HG03045 (cell line): ENCODE data around the gene UTP11.
A peak's percentile ranks its signal among the peaks of the same experiment; 100 is the strongest.

Source experiments
- ATAC-seq: cut with Tn5 transposase; IDR thresholded peaks from one replicate; pipeline ENCODE4 v1.9.1; 2021; ENCODE audit warnings: mild to moderate bottlenecking, moderate library complexity; ENCODE audit not compliant: unreplicated experiment

The UTP11 gene

DNA sequence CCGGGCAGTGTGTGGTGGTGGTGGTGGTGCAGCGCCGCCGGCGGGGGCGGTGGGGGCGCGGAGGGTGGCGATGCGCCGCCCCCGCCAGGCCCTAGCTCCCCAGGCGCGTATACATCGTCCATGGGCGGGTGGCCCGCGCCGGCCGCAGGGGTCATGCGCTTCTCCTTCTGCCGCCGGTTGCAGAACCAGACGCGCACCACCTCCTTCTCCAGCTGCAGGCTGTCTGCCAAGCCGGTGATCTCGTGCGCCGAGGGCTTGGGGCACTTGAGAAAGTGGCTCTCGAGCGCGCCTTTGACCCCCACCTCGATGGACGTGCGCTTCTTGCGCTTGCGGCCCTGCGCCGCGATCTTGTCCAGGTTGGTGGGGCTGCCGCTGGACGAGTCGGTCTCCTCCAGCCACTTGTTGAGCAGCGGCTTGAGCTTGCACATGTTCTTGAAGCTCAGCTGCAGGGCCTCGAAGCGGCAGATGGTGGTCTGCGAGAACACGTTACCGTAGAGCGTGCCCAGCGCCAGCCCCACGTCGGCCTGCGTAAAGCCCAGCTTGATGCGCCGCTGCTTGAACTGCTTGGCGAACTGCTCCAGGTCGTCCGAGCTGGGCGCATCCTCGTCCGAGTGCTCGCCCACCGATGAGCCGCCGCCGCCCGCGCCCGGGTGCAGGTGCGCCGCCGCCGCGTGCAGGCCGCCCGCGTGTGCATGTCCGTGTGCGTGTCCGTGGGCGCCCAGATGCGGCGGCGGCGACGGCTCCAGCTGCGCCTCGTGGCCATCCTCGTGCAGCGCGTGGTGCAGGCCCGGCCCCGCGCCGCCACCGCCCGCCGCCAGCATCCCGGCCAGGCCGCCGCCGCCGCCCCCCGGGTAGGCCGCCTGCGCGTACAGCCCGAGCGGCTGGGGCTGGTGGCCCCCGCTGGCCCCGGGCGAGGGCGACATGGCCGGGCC is 33.1 kb downstream of the UTP11 start:
- no peak for ATAC-seq

- peak; percentile 6 for ATAC-seq
Observed at GRCh38 chr1:38046333-38046883, 33.9 kb downstream of the UTP11 start, which contains the start of gene POU3F1. TSS of gene POU3F1 (minus strand) at chr1:38046793. CDS start at chr1:38046743, 50 bp downstream.

GRCh38 chr1:38046884-38047602 is 34.5 kb downstream of the UTP11 start:
- peak; percentile 64 for ATAC-seq

GRCh38 chr1:38047603-38048141 is 35.1 kb downstream of the UTP11 start:
- no peak for ATAC-seq

GRCh38 chr1:38050397-38051078 is 38.0 kb downstream of the UTP11 start:
- ATAC-seq = no peak

DNA sequence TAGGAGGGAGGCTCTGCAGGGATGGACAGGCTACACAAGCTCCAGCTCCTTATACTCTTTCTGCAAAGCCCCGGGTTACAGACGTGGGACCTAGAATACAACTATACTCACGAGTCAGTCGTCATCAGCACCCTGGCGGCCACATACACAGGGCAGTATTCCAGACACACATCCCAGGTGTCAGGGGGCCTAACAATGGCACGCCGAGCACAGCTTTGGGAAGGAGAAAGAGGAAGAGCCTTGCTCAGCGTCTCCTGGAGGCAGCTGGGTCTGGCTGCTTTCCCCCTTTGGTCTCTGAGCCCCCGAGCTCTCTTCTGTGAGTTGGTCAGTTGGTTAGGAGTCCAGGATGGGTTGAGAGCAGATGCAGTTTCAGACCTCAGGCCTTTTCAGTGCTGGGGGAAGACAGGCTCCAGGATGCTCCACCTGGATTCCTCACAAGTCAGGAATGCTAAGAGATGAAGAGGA is 38.6 kb downstream of the UTP11 start:
- no peak for ATAC-seq

- ATAC-seq = no peak
Observed at GRCh38 chr1:38052750-38053415, 40.3 kb downstream of the UTP11 start.

DNA sequence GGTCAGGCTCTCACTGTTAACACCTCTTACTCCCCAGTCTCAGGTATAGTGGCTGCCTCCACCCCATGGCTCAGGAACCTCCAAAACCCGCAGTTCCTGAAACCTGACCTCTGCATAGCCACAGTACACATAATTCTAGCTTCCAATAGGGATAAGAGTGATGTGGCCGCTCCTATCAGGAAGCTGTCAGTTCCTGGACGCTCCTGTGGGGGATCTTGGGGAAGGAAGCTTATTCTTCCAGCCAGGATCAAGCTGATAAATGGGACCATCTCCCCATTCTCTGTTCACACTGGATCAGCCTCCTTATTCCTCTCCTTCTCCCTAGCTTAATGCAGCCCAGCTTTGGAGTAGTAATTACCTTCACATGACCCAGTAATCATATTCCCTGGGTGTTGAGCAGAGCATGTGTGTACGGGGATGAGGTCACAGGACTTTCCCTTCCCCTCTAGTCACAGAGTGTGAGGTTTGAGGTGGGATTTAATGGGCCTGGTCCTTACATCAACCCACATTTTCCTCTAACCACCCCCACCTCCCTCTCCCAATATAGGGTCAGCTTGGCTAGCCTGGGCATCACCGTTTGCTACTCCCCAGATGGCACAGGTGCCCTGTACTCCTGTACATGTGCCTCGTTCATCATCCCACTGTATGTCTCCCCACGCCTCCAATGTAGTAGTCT is 41.0 kb downstream of the UTP11 start:
- no peak for ATAC-seq

DNA sequence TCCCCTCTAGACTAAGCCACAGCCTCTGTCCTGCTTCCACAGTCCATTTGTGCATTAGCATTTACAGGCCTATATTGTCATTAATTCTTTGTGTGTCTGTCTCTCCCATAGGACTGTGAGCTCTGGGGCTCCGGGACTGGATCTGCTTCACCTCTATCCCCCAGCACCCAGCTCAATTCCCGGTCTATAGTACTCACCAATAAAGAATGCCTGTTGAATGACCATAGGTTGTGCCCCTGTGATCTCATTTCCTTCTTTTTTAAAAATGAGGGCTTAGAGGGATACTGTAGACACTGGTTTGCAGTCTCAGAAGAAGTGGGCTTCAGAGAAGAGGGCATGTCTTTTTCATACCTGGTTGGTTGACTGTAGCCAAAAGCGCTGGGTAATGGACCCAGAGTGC is 42.9 kb downstream of the UTP11 start:
- no peak for ATAC-seq

- ATAC-seq = no peak
Observed at GRCh38 chr1:38055965-38056364, 43.4 kb downstream of the UTP11 start.

DNA sequence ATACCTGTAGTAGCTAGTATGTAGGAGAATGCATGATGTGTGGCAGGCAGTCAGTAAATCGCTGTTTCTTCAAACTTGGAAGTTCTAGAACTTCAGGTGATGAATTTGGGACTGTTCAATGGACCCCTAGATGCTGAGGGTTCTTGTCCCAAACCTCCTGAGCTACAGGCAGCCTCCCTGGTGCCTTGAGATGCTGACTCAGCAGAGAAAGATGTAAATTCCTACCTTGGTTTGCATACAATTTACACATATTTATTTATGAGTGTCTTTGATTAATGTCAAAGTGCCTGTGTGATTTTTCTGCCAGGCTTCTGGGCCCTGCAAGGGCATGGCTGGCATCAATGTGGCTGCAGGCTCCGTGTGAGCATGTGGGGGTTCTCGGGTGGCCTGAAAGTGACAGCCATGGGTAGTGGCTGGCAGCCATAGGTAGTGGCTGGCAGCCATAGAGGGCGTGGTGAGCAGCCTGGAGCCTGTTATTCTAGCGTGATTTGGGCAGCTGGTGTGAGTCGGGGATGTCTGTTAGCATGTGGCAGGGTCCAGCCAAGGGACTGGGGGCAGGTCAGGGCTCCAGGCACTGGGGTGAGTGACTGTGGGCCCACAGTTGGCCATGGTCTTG is 47.2 kb downstream of the UTP11 start:
- ATAC-seq = no peak

DNA sequence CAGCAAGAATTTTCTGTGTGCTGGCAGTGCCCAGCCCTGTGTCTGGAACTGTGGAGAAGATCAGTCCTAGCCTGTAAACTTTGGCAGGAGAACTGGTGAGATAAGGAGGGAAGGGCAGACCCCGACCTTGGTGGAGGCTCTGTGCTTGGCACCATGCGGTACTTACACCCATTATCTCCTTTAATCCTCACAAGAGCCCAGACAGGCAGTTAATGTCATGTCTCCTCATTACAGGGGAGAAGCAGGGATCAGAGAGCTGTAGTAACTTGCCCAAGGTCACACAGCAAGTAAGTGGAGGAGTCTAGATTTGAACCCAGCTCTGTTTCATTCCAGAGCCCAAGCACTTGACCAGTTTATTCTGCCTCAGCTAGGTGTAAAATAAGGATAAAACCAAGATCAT is 48.0 kb downstream of the UTP11 start:
- no peak for ATAC-seq

DNA sequence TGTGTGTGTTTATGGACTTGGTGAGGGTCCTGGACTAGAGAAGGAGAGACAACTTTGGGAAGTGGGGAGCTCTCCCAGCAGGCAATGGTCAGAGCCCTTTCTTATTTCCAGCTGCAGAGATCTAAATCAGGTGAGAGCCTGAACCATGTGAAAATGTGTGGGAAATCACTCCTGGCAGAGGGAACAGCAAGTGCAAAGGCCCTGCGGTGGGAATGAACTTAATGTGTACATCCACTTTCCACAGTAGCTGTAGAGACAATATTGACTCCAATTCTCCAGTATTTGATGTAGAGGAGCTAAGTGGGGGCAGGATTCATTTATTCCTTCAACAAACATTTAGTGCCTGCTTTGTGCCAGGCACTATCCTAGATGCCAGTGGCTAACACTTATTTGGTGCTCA is 48.8 kb downstream of the UTP11 start:
- ATAC-seq = no peak

GRCh38 chr1:38061883-38062328 is 49.4 kb downstream of the UTP11 start:
- no peak for ATAC-seq

- no peak for ATAC-seq
Observed at GRCh38 chr1:38062361-38063288, 50.1 kb downstream of the UTP11 start.

DNA sequence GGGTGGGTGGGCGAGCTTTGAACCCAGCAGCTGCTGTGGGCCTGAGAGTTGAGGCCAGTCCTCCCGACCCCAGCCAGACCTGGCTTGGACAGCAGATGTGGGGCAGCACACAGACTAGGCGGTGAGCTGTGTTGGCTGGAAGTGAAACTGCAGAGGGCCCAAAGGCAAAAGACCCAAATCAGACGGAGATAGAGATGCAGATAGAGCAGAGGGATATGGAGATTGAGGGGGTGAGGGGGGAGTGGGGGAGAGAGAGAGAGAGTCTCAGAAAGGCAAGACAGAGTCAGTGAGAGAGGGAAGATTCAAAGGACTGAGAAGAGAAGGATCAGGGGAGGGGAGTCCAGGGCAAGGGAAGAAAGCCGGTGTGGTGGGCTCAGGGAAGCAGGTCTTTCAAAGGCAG is 51.1 kb downstream of the UTP11 start:
- no peak for ATAC-seq

DNA sequence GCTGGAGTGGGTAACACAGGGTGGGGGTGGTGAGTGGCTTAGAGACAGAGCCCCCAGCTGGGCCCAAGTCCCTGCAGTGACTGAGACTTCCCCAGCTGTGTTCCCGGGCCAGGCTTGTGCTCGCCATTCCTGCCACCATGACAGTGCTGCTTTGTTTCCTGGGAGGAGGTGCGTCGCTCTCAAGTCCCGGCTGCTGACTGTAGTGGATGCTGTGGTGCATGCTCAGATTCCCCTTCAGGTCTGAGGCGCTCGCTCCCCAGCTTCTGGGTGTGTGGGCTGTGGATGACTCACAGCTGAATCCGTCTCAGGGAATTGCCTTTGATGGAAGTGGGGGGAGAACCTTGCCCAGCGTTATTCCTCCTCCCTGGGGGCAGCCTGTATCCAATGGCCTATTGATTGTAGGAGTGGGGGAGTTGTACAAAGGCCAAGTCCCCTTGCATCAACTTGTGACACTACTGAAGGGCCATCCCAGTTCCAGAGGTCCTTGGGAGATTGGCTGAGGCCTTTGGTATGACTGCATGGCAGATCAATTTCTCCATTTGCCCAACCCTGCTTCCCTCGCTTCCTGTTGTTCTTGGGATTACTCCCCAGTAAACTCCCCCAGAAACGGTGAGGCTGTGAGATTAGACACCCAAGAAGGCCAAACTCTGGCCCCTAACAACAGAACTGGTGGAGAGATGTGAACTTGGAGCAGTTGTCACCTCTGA is 51.8 kb downstream of the UTP11 start:
- ATAC-seq = no peak
